Subcutaneous adipose tissue (tissue), 4 donors: ENCODE data around the gene BBS7. TPM values are rescaled to one million over a fixed set of nuclear protein-coding genes. Genes with fewer than 3 reads are reported as not detected.

Source experiments
- total RNA-seq, 4 donors: library from RNA; depleted of rRNA; stranded (reverse); fragments of >200 nt; gene quantifications; one replicate each; pipeline ENCODE4 v1.1.0, GENCODE V29; 2016
- TF ChIP-seq, protein P1 (sequence below): fragments of 450-650 bp; IDR thresholded peaks from one replicate; pipeline ENCODE4 v1.5.1; 2016; ENCODE audit warnings: low read depth, mild to moderate bottlenecking, control low read depth, antibody characterized with exemption, moderate library complexity

BBS7 gene
- total RNA-seq, 4 donors from 2014 or later, result 8.1 to 19.0 (median 11.9) TPM

DNA sequence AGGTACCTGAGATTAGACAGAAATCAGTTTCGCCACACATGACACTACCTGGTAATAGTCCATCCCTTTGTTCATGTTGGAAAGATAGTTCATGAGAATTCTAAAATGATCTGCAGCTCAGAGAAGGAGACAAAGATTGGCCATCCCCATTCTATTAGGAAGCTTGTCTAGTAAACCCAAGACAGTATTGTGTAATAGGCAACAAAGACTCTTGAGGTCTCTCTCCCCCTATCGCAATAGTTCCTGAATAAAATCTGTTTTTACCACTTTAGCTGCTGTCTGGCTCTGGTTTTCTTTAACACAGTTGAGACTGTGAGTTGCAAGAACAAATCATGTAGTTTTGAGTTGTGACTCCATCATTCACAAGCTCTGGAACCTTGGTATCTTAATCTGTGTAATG, 14.8 kb upstream of the BBS7 start:
- TF ChIP-seq, protein P1, sequence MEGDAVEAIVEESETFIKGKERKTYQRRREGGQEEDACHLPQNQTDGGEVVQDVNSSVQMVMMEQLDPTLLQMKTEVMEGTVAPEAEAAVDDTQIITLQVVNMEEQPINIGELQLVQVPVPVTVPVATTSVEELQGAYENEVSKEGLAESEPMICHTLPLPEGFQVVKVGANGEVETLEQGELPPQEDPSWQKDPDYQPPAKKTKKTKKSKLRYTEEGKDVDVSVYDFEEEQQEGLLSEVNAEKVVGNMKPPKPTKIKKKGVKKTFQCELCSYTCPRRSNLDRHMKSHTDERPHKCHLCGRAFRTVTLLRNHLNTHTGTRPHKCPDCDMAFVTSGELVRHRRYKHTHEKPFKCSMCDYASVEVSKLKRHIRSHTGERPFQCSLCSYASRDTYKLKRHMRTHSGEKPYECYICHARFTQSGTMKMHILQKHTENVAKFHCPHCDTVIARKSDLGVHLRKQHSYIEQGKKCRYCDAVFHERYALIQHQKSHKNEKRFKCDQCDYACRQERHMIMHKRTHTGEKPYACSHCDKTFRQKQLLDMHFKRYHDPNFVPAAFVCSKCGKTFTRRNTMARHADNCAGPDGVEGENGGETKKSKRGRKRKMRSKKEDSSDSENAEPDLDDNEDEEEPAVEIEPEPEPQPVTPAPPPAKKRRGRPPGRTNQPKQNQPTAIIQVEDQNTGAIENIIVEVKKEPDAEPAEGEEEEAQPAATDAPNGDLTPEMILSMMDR, result no peak

DNA sequence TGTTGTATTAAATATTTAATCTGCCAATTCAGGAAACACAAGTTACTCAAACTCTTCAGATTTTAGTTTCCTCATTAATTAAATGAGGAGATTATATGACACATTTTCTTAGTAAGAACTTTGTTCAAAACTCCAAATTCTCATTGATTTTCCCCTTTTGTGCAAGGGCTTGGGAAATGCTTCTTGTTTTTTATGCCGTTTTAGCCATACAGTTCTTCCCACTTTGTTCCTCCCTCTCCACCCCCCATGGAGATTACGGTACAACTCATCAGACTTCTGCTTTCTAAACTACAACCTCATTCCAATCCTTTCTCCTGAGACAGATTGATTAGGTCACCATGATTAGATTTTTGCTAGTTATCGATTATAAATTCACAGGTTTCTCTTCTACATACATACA, 10.9 kb upstream of the BBS7 start:
- TF ChIP-seq, protein P1, result no peak

DNA sequence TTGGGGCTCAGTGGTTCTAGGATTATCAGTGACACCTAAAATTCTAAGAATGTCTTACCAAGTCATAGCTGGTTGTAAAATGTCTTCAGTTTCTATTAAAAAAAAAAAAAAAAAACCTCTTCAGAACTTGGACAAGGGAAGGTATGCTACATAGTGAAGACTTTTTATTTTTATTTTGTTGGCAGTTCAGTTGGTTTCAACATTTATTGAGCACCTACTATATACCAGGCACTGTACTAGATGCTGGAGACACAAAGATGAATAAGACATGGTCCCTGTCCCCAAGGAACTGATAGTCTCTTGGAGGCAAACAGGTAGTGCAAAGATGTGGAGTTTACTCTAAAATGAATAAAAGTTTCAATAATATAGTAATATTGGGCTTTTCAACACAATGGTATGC, 8.9 kb upstream of the BBS7 start:
- TF ChIP-seq, protein P1, result no peak

DNA sequence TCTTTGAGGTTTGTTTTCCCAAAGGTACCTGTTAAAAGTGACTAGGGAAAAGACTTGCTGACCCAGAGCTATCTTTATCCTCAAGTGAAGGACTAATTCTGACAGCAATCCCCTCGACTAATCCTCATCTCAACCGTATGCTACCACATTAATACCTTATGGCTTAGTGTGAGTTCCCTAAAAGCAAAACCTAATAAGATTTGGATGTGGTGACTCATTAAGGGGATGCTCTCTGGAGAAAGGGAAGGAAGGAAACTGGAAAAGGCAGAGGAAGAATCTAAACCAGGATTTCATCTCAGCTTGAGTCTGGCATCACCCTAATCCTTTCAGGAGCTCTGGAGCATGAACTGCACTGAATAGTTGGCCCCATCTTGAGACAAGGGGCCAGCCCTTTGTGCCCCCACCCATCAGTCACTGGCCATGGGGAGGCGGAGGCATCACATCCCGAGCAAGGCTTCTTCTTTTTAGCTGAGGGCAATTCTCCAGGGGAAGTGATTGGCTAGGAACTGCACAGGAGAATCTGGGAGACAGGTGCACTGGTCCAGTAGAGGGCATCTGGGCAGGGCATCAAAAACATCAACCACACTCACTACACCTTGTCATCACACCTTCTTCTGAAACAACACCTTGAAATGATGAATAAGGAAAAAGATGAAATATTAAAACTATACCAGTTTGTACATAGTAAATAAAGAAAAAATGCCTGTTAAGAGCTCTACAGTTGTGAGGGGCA, 6.9 kb upstream of the BBS7 start:
- TF ChIP-seq, protein P1, result no peak

DNA sequence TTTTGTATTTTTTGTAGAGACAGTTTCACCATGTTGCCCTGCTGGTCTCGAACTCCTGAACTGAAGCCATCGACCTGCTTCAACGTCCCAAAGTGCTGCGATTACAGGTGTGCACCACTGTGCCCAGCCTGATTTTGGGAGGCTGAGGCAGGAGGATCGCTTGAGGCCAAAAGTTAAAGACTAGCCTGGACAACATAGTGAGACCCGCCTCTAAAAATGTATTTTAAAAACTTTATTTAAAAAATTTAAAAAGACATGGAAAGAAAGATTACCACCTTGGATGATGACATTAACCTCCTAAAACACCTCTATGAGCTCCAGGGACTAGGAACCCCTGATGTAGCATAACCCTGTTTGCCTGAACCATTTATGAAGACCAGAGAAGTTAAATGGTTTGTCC, 5.8 kb upstream of the BBS7 start:
- TF ChIP-seq, protein P1, result no peak

DNA sequence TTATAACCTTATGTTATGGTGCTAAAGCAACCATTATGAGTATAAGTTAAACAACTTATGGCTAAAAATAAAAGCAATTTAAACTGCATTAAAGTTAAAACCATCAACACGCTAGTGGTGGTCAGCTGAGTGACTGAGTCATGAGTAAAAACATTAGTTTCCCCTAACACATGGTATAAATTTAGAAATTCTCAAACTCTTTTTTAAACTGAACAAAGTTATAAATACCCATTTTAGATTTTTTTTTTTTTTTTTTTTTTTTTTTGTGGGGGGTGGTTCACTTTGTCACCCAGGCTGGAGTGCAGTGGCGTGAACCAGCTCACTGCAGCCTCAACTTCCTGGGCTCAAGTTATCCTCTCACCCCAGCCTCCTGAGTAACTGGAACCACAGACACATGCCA, 5.4 kb upstream of the BBS7 start:
- TF ChIP-seq, protein P1, result no peak

DNA sequence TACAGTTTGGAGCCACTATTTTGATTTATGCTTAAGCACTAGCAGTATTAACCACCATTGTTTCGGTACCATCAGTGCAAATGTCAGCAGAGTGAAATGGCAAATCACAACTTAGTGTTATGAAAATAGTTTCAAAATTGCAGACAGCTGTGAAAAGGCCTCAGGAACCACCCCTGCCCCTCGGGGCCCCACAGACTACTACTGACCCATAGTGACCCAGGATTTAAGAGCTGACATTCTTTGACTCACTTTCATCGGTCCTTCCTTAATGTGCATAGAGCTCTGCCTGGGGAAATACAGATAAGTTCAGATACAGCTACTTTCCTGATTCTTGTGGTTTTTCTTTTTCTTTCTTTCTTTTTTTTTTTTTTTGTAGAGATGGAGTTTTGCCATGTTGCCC, 3.3 kb upstream of the BBS7 start:
- TF ChIP-seq, protein P1, result no peak
